HG03039 (cell line): ENCODE measurements around the gene RIPK1.

Experiments used
- ATAC-seq: cut with Tn5 transposase; IDR thresholded peaks from one replicate; pipeline ENCODE4 v1.9.1; 2021; ENCODE audit warnings: mild to moderate bottlenecking, moderate library complexity; ENCODE audit not compliant: unreplicated experiment

Gene RIPK1

GRCh38 chr6:3079682-3080081 lies 11.4 kb downstream of the RIPK1 start:
- ATAC-seq: no peak

- no peak for ATAC-seq
Observed at GRCh38 chr6:3081960-3082359, 13.7 kb downstream of the RIPK1 start.

- ATAC-seq: no peak
Observed at GRCh38 chr6:3085074-3085473, 16.8 kb downstream of the RIPK1 start.

GRCh38 chr6:3086282-3086946 lies 18.1 kb downstream of the RIPK1 start:
- ATAC-seq: no peak

- no peak for ATAC-seq
Observed at GRCh38 chr6:3088446-3088845, 20.2 kb downstream of the RIPK1 start.

- ATAC-seq: no peak
Observed at GRCh38 chr6:3088968-3089367, 20.7 kb downstream of the RIPK1 start.

- ATAC-seq: no peak
Observed at GRCh38 chr6:3090013-3090412, 21.7 kb downstream of the RIPK1 start.

- no peak for ATAC-seq
Observed at GRCh38 chr6:3094815-3095214, 26.5 kb downstream of the RIPK1 start.

GRCh38 chr6:3102875-3103274 lies 34.6 kb downstream of the RIPK1 start:
- no peak for ATAC-seq

- ATAC-seq: no peak
Observed at GRCh38 chr6:3108746-3109414, 40.6 kb downstream of the RIPK1 start.

- ATAC-seq: no peak
Observed at GRCh38 chr6:3109761-3110160, 41.5 kb downstream of the RIPK1 start.

- ATAC-seq: no peak
Observed at GRCh38 chr6:3114377-3114776, 46.1 kb downstream of the RIPK1 start.

GRCh38 chr6:3117912-3118352 lies 49.6 kb downstream of the RIPK1 start:
- no peak for ATAC-seq

GRCh38 chr6:3118353-3119039 lies 50.2 kb downstream of the RIPK1 start, which contains the start of gene BPHL:
BPHL (plus strand) TSS chr6:3118711; CDS start chr6:3118741, 30 bp downstream.
- peak; percentile 84 for ATAC-seq

- peak; percentile 20 for ATAC-seq
Observed at GRCh38 chr6:3119040-3119723, 50.9 kb downstream of the RIPK1 start.

GRCh38 chr6:3120765-3121089 lies 52.4 kb downstream of the RIPK1 start:
- ATAC-seq: no peak

- no peak for ATAC-seq
Observed at GRCh38 chr6:3122823-3123182, 54.5 kb downstream of the RIPK1 start.

GRCh38 chr6:3124667-3125066 lies 56.4 kb downstream of the RIPK1 start:
- no peak for ATAC-seq

- ATAC-seq: no peak
Observed at GRCh38 chr6:3125815-3126214, 57.5 kb downstream of the RIPK1 start.

GRCh38 chr6:3128356-3129108 lies 60.2 kb downstream of the RIPK1 start:
- ATAC-seq: no peak

GRCh38 chr6:3131695-3132094 lies 63.4 kb downstream of the RIPK1 start:
- ATAC-seq: no peak
